Caco-2 (cell line): ENCODE results near the gene THAP11. TPM values are rescaled to one million over a fixed set of nuclear protein-coding genes. Genes with fewer than 3 reads are reported as not detected.
A peak's percentile ranks its signal among the peaks of the same experiment; 100 is the strongest.

Experiments used
- BruUV-seq: library from RNA; stranded (reverse); fragments of 400-500 nt; replicated peaks from 2 replicates; lab custom pipeline; 2021; lab: Mats Ljungman, UMichigan
- CTCF ChIA-PET: fragments of 300-600 bp; sonication (Branson Sonifier 250); formaldehyde crosslinking; loops from one replicate; lab custom pipeline; 2022; ENCODE audit warnings: antibody characterized with exemption; lab: Charles Lee
- POLR2A ChIA-PET: fragments of 300-600 bp; sonication (Branson Sonifier 250); formaldehyde crosslinking; loops from one replicate; lab custom pipeline; 2022; ENCODE audit warnings: antibody characterized with exemption; lab: Charles Lee
- DNase-seq, 2 experiments: peaks; one replicate each; pipeline versions ENCODE4 v3.0.0 to v3.0.0-alpha.2; 2020 to 2022
- H3K27me3 ChIP-seq: replicated peaks from 2 replicates; pipeline ENCODE4 v1.6.0; 2011; ENCODE audit warnings: low read length; ENCODE audit not compliant: control insufficient read depth, insufficient read depth
- H3K36me3 ChIP-seq: 2 replicates; pipeline ENCODE4 v1.5.1; 2011; ENCODE audit warnings: low read length; ENCODE audit not compliant: control insufficient read depth, insufficient read depth
- H3K4me1 ChIP-seq: fragments of 250-450 bp; sonication (Bioruptor Pico); 2 replicates; pipeline ENCODE4 v1.5.1; 2020; ENCODE audit warnings: mild to moderate bottlenecking
- H3K4me3 ChIP-seq: 2 replicates; pipeline ENCODE4 v1.5.1; 2011; ENCODE audit warnings: low read depth, mild to moderate bottlenecking, control low read depth, low read length
- H3K9me3 ChIP-seq: fragments of 250-450 bp; sonication (Bioruptor Pico); 2 replicates; pipeline ENCODE4 v1.5.1; 2020; ENCODE audit warnings: mild to moderate bottlenecking, moderate library complexity
- H3K27ac Mint-ChIP-seq: one replicate; pipeline ENCODE4 v1.8.0; 2022; ENCODE audit warnings: mixed read lengths; ENCODE audit not compliant: unreplicated experiment
- H3K27me3 Mint-ChIP-seq: one replicate; pipeline ENCODE4 v1.8.0; 2022; ENCODE audit warnings: mixed read lengths; ENCODE audit not compliant: insufficient read depth, unreplicated experiment
- H3K36me3 Mint-ChIP-seq: one replicate; pipeline ENCODE4 v1.8.0; 2022; ENCODE audit warnings: mild to moderate bottlenecking, mixed read lengths; ENCODE audit not compliant: insufficient read depth, unreplicated experiment
- H3K4me1 Mint-ChIP-seq: one replicate; pipeline ENCODE4 v1.8.0; 2022; ENCODE audit warnings: low read depth, mixed read lengths; ENCODE audit not compliant: unreplicated experiment
- H3K4me3 Mint-ChIP-seq: one replicate; pipeline ENCODE4 v1.8.0; 2022; ENCODE audit warnings: mild to moderate bottlenecking, moderate library complexity, mixed read lengths; ENCODE audit not compliant: unreplicated experiment
- H3K9me3 Mint-ChIP-seq: one replicate; pipeline ENCODE4 v1.8.0; 2022; ENCODE audit warnings: mixed read lengths; ENCODE audit not compliant: unreplicated experiment
- CTCF ChIP-seq, 2 experiments: fragments of 200-600 bp in 1 of 2; IDR thresholded peaks; 1 replicate in 1 of 2; 2 replicates in 1 of 2; pipeline versions ENCODE4 v1.5.1 to v1.8.0; 2011 to 2022; ENCODE audit warnings: antibody characterized with exemption in 1 of 2, control low read depth in 1 of 2, inconsistent platforms in 1 of 2, low read depth in 1 of 2, low read length in 1 of 2, mild to moderate bottlenecking in 1 of 2, moderate library complexity in 1 of 2; ENCODE audit not compliant: insufficient read depth in 1 of 2, severe bottlenecking in 1 of 2, unreplicated experiment in 1 of 2
- intact Hi-C: fragments of 100-400 bp; cut with micrococcal nuclease; formaldehyde crosslinking; loops from one replicate; pipeline ENCODE4 v1.10.0; 2022; ENCODE audit not compliant: unreplicated experiment
- total RNA-seq: library from RNA; stranded (reverse); gene quantifications from 2 replicates; pipeline ENCODE4 v1.2.3, GENCODE V29; 2022

THAP11 gene
- total RNA-seq, 1 experiment from 2014 or later: 46.8 TPM

- H3K4me1 ChIP-seq: peaks cover 7% of the 10 kb centered on the region; the same call in 1 of the 2 replicates
- H3K9me3 ChIP-seq: no peaks in the 10 kb centered on the region
- ChIA-PET POLR2A (no interaction called here), CTCF (interaction anchor here (2.0 kb wide), 1 partner anchor 9 kb away, joined by 20 read pairs; the partner anchor contains the start of gene NRN1L)
- Mint-ChIP-seq H3K4me3 (peak overlapping the region; percentile 90), H3K27me3 (no peaks in the 10 kb centered on the region), H3K9me3 (no peaks in the 10 kb centered on the region), H3K36me3 (peaks cover 79% of the 10 kb centered on the region), H3K4me1 (peaks cover 20% of the 10 kb centered on the region), H3K27ac (peak overlapping the region; percentile 87)
- peak overlapping the region; percentile 93 for H3K4me3 ChIP-seq
- intact Hi-C loops: no loop called here
- H3K27me3 ChIP-seq: no peaks in the 10 kb centered on the region
- TF ChIP-seq CTCF (IDR thresholded peaks at IDR 0.05; ENCODE audit: insufficient read depth in 1 of 2, low read depth in 1 of 2, low read length in 1 of 2, severe bottlenecking in 1 of 2, unreplicated experiment in 1 of 2): no peak
- H3K36me3 ChIP-seq: peaks cover 18% of the 10 kb centered on the region
- BruUV-seq: no TSS peak
- no peak for DNase-seq
Observed at GRCh38 chr16:67874372-67874771, 32.3 kb downstream of the THAP11 start.

- no TSS peak for BruUV-seq
- no peak overlapping the region for H3K27ac Mint-ChIP-seq
- ChIA-PET CTCF (interaction anchor here (1.0 kb wide), 1 partner anchor 58 kb away, joined by 3 read pairs; no protein-coding TSS in a partner anchor), POLR2A (no interaction called here)
- no peaks in the 10 kb centered on the region for H3K27me3 Mint-ChIP-seq
- H3K9me3 Mint-ChIP-seq: no peaks in the 10 kb centered on the region
- H3K9me3 ChIP-seq: no peaks in the 10 kb centered on the region
- no peak for TF ChIP-seq CTCF (IDR thresholded peaks at IDR 0.05; ENCODE audit: insufficient read depth in 1 of 2, low read depth in 1 of 2, low read length in 1 of 2, severe bottlenecking in 1 of 2, unreplicated experiment in 1 of 2)
- peaks cover 11% of the 10 kb centered on the region for H3K4me1 ChIP-seq
- no peak overlapping the region for H3K4me3 ChIP-seq
- no peaks in the 10 kb centered on the region for H3K27me3 ChIP-seq
- H3K36me3 Mint-ChIP-seq: peaks cover 81% of the 10 kb centered on the region
- DNase-seq: no peak
- H3K4me1 Mint-ChIP-seq: peaks cover 34% of the 10 kb centered on the region
- H3K4me3 Mint-ChIP-seq: no peak overlapping the region
- H3K36me3 ChIP-seq: peaks cover 20% of the 10 kb centered on the region
- intact Hi-C loops: no loop called here
Observed at GRCh38 chr16:67877064-67877463, 34.9 kb downstream of the THAP11 start.

- no peak overlapping the region for H3K4me3 Mint-ChIP-seq
- no peak for TF ChIP-seq CTCF (IDR thresholded peaks at IDR 0.05; ENCODE audit: insufficient read depth in 1 of 2, low read depth in 1 of 2, low read length in 1 of 2, severe bottlenecking in 1 of 2, unreplicated experiment in 1 of 2)
- POLR2A ChIA-PET: no interaction called here
- H3K36me3 Mint-ChIP-seq: peaks cover 78% of the 10 kb centered on the region
- H3K9me3 Mint-ChIP-seq: no peaks in the 10 kb centered on the region
- no peak overlapping the region for H3K4me3 ChIP-seq
- no peaks in the 10 kb centered on the region for H3K27me3 Mint-ChIP-seq
- CTCF ChIA-PET: interaction anchor here (1.3 kb wide), 1 partner anchor 62 kb away, joined by 3 read pairs; no protein-coding TSS in a partner anchor
- no peak overlapping the region for H3K27ac Mint-ChIP-seq
- DNase-seq: no peak
- no peaks in the 10 kb centered on the region for H3K27me3 ChIP-seq
- H3K9me3 ChIP-seq: no peaks in the 10 kb centered on the region
- H3K4me1 Mint-ChIP-seq: peaks cover 42% of the 10 kb centered on the region
- peaks cover 21% of the 10 kb centered on the region for H3K36me3 ChIP-seq
- intact Hi-C loops: no loop called here
- peaks cover 23% of the 10 kb centered on the region for H3K4me1 ChIP-seq
- BruUV-seq: no TSS peak
Observed at GRCh38 chr16:67878232-67878631, 36.1 kb downstream of the THAP11 start.
